Raji (cell line): ENCODE data around the gene RGS5.

Source experiments
- POLR2A ChIP-seq: IDR thresholded peaks from 2 replicates; pipeline ENCODE4 v1.6.1; 2011; ENCODE audit warnings: low read depth, low read length, control low read depth; ENCODE audit not compliant: insufficient read depth

The RGS5 gene

DNA sequence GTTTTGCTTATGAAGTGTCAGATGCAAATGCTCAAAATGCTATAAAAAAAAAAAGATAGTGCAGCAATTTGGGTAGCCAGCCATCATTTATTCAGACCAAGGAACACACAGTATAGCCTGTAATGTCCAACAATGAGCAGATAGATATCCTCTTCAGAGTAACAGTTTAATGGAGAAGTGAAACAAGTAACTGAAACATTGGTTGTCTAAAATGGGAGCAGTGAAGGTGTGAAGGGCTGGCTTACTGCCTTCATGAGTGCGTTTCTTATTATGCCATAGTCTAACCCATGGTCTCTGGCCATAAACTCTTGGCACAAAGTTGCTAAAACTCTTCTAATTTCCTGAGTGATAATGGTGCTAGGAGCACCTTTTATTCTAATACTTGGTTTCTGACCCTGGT is 11.4 kb downstream of the RGS5 start:
- no peak for TF ChIP-seq POLR2A

GRCh38 chr1:163188947-163189346 is 13.8 kb downstream of the RGS5 start:
- no peak for TF ChIP-seq POLR2A

- TF ChIP-seq POLR2A, result no peak
These were observed 14.9 kb downstream of the RGS5 start for GRCh38 chr1:163187849-163188248.

DNA sequence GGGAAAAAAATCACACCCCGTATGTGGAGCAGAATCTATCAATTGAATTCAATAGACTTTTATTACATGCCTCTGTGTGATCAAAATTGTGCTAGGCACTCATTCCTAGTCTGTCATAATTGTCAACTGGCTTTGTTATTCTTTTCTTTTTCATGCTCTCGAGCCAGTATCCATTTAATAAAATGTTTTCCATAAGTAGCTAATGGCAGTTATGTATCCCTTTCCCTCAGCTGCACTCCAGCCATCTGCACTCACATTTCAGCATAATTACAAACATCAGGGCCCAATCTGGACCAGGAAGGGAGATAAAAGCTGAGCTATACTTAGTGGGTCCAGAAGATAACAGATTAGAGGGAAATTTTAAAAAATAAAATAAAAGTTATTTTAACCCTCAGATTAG is 15.9 kb downstream of the RGS5 start:
- no peak for TF ChIP-seq POLR2A

DNA sequence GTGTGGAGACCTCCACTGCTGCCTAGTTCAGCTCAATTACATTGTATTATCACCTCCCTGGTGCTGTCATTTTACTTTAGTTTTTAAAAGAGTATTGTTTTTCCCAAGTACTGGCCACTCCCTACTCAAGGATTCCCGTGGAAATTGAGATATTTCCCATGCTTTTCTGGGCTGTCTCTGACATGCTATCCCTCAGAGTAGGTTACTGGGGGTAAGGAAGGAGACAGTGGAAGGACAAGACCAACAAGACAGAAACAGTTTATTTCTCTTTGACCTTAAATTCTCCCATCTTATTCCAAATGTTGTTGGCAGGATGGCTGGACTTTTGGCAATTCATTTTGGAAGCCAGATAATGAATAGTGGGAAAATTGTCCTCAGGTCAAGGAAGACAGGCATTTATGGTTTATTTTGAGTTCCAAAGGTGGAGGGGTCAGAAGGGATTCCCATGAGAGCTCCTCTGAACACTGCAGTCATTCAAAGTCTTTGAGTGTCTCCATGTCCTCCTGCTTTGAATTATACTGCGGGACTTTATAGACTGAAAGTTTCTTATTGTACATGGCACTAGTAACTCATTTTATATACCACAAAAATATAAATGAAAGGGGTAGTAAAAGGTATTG is 20.3 kb downstream of the RGS5 start:
- no peak for TF ChIP-seq POLR2A

GRCh38 chr1:163178628-163179027 is 24.1 kb downstream of the RGS5 start:
- TF ChIP-seq POLR2A, result no peak

- no peak for TF ChIP-seq POLR2A
These were observed 25.9 kb downstream of the RGS5 start for GRCh38 chr1:163176797-163177196.

DNA sequence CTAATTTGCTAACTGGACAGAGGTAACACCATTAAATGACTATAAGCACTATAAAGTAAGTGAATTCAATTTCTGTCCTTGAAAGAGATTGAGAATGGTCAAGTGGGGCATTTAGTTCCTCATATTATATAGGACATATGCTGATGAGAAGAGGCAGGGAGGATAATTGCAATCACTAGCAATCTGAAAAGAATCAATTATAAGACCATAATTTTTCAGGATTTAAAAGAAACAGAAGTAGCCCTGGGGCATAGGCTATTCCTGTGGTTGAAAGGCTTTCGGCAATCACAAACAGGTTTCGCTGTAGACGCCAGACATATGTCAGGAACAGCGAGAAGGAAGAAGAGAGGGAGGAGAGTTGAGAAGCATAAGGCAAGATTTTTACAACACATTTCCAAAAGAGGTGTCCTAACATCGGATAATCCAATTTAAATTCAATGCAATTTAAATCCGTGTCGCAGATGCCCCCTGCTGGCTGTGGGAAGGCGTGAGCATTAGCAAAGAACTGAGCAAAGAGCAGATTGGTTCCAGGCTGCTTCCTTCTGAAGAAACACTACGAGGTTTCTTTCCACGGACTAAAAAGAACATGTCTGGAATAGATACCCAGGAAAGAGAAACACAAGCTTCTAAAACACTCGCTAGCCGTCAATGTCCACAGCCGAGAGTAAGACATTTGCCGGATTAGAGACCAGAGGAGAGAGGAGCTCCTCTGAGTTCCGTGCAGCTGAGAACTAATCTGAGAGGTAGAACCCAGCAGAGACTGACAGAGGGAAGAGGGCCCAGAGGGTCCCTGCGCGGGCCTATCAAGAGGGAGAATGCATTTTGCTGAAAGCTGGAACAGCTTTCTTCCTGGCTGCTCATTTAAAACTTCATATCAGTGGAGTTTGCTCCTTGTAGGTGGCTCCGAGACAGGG is 27.9 kb downstream of the RGS5 start:
- TF ChIP-seq POLR2A, result no peak

DNA sequence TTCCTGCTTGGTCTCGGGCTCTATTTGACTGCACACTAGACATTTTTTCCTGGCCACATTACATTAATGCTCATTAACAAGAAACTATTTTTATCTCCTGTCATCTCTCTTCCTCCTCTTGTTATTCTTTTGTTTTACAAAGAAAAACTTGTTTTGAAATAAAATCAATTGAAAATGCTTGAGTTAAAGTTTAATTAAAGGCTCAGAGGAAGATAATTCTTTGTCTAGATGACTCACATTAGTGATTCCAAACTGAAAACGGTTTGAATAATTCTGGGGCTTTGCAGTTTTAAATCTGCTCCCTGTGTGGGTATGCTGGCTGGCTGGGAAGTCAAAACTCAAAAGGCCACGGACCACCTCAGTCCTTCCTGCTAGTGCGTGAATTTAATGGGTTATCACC is 29.6 kb downstream of the RGS5 start:
- TF ChIP-seq POLR2A, result no peak

DNA sequence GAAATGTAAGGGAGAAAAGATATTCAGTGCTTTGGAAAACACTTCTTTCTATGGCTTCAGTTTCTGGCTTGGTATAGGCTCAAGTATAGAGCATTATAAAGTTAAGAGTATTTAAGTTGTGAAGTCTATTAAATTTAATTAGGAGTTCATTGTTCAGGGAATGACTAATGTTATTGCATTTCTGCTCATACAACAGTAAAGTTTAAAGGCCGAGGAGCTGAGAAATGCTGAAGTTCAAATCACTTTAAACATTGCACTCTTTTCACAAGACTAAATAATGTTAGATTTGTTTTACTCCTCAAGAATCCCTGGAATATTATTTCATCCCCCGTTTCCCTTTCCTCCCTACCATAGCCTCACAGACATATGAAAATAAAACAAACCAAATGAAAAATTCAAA is 30.1 kb downstream of the RGS5 start:
- TF ChIP-seq POLR2A, result no peak

GRCh38 chr1:163171826-163172225 is 30.9 kb downstream of the RGS5 start:
- no peak for TF ChIP-seq POLR2A

DNA sequence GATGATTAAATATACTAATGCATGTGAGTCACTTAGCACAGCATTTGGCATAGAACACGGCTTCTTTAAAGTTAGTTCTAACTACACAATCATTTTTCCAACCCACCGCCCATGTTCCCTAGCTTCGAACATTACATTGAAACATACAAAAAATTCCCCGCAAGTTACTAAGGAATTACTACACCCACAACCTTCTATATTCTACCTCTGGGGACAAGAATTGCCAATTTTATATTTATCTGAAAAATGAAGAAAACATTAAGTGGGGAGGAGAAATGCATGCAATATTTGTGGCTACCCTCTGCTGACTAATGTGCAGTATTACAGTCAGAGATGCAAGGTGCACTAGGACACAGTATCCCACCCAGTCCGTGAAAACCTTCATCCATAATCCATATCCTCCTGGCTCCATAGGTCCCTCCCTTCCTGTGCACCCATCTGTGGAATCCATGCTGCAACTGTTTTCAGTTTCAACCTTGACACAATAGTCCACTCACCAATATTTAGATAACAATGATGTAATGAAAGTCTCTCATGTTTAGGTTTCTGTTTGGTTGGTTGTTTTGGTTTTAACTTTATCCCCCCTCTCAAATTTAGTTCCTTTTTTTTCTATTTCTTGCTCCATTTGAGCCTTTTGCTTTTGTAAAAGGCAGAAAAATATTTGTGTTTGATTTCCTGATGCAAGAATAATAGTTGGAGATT is 31.6 kb downstream of the RGS5 start:
- no peak for TF ChIP-seq POLR2A

- TF ChIP-seq POLR2A, result no peak
These were observed 32.4 kb downstream of the RGS5 start for GRCh38 chr1:163170331-163170730.

DNA sequence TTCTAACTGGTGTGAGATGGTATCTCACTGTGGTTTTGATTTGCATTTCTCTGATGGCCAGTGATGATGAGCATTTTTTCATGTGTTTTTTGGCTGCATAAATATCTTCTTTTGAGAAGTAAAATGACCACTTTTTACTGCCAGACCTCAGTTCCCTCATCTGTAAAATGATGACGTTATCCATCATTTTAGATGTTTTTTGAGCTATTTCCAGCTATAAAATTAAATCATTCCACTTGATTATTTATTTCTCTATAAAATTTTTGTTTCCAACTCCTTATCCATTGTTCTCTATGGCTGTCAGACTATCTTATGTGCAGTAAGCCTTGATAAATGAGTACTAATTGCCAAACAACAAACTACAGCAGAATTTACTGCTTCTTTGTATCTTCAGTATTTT is 33.2 kb downstream of the RGS5 start:
- TF ChIP-seq POLR2A, result no peak

DNA sequence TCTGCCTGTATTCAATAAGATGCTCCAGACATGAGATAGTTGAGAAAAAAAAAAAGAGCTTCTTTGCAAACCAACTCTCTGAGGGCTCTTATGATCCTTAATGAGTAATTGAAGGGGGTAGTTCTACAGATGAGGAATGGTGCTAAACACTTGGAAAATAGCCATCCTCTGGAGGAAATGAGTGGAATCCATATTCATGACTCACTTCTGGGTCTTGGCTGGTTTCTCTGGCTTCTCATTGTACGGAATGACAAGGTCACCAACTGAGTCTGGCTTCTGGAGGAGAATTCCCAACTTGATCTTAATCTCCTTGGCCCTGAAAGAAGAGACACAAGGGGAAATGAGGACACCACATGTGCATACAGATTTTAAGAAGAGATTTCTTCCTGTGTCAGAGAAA is 34.7 kb downstream of the RGS5 start:
- TF ChIP-seq POLR2A, result no peak
